HCEC 1CT (cell line): ENCODE results near the gene MANBA.

Experiments
- DNase-seq: peaks from one replicate; pipeline ENCODE4 v3.0.0-alpha.2; 2017

Gene MANBA

GRCh38 chr4:102760645-102761295 lies at the start of gene MANBA:
MANBA (minus strand) TSS chr4:102760968; CDS start chr4:102760894, 74 bp downstream.
- DNase-seq = peak; percentile 60

DNA sequence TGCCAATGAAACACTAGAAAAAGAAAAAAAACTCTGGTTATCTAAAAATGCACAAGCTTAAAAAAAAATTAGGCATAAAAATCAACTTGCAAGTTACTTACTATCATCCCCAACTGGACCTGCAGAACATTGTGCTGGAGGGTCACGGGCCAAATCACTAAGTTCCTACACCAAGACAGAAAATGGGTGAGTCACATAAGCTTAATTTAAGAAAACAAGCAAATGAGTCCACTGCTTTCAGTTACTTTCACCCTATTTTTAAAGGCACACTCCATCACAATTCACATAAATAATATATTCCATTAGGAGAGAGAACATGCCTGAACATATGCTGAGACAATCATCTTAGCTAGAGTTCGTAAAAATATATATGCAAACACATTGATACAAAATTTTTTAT lies 48.9 kb upstream of the MANBA start:
- no peak for DNase-seq

GRCh38 chr4:102809190-102809589 lies 48.4 kb upstream of the MANBA start:
- DNase-seq = no peak

GRCh38 chr4:102808009-102808408 lies 47.2 kb upstream of the MANBA start:
- no peak for DNase-seq

DNA sequence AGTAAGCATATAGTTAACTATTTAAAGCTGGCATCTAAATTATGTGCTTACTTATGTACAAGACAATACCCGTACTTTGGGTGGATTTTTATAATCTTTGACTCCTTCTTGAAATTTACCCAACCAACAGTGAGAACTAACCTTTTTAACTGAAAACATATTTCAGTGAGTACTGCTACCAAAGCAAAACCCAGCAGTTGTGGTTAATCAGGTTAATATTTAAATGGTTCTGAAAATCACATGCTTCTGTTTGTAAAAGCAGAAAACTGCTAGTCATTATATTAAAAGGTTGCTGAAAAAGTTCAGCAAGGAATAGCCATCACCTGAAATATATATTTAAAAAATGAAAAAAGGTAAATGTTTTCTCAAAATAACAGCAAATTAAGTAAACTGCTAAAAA lies 46.6 kb upstream of the MANBA start:
- DNase-seq = no peak

- no peak for DNase-seq
Observed at GRCh38 chr4:102799816-102800215, 39.0 kb upstream of the MANBA start.

DNA sequence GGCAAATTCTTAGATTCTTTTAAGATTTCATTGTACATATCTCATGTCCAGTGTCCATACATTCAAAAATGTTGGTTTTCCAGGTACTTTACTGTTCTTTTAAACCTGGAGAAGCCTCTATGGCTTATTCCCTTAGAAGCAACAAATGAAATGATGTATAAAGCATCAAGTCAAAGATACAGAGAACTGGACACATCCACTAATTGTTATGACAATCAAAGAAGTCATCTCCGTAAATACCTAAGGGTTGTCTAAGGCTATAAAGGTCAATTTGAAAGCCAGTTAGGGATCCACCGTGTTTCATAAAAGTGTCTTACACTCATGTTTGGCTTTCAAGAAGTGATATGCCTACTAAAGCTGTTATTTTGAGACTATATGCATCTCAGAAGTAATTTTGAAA lies 34.2 kb upstream of the MANBA start:
- DNase-seq = no peak

- no peak for DNase-seq
Observed at GRCh38 chr4:102792361-102792936, 31.7 kb upstream of the MANBA start.

DNA sequence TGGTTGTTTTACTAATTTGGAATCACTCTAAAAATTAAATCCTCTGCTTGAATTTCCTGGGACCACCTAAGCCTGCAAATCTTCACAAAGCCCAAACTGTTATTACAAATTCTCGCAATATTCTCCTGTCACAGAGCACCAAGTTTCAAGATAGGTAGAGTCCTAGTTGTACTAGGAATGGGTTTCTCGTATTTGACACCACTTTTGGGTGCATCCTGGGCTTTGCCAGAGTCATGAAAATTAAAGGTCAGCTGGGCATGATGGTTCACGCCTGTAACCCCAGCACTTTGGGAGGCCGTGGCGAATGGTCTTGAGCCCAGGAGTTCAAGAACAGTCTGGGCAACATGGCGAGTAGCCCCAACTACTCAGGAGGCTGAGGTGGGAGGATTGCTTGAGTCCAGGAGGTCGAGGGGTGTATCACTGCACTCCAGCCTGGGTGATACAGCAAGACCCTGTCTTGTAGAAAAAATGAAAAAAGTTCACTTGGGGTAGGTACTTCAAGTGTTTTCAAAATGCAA lies 30.6 kb upstream of the MANBA start:
- DNase-seq = no peak

DNA sequence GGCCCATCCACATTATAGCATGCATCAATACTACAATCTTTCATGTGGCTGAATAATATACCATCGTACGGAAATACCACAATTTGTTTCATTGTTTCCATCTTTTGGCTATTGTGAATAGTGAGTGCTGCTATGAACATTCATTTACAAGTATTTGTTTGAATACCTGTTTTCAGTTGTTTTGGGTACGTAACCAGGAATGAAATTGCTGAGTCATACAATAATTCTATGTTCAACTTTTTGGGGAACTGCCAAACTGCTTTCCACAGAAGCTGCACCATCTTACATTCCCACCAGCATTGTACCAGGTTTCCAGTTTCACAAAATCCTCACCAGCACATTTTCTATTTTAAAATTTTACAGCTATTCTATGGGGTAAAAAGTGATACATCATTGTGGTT lies 28.5 kb upstream of the MANBA start:
- DNase-seq = peak; percentile 19

GRCh38 chr4:102787944-102788343 lies 27.2 kb upstream of the MANBA start:
- DNase-seq = no peak

GRCh38 chr4:102787096-102787881 lies 26.5 kb upstream of the MANBA start:
- DNase-seq = peak; percentile 53

DNA sequence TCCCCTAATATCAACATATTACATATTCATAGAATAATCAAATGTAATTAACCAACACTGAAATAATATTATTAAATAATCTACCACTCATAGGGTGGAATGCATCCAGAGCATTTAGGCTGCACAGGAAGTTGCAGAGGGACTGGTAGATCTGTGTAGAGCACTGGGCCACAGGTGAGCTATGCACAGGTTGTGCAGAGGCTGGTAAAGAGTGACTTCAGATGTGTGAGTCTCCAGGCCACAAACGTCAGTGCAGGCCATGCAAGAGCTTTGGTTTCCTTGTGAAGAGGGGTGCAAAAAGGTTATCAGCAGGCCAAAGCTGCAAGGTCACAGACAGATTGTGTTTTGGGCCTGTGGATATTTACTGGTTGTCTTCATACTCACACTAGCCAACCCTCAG lies 25.5 kb upstream of the MANBA start:
- no peak for DNase-seq

- DNase-seq = peak; percentile 51
Observed at GRCh38 chr4:102783006-102783405, 22.2 kb upstream of the MANBA start.

GRCh38 chr4:102781570-102781969 lies 20.8 kb upstream of the MANBA start:
- DNase-seq = no peak

- peak; percentile 43 for DNase-seq
Observed at GRCh38 chr4:102780476-102781144, 19.8 kb upstream of the MANBA start.

GRCh38 chr4:102779204-102779603 lies 18.4 kb upstream of the MANBA start:
- no peak for DNase-seq

GRCh38 chr4:102778720-102779119 lies 18.0 kb upstream of the MANBA start:
- no peak for DNase-seq

DNA sequence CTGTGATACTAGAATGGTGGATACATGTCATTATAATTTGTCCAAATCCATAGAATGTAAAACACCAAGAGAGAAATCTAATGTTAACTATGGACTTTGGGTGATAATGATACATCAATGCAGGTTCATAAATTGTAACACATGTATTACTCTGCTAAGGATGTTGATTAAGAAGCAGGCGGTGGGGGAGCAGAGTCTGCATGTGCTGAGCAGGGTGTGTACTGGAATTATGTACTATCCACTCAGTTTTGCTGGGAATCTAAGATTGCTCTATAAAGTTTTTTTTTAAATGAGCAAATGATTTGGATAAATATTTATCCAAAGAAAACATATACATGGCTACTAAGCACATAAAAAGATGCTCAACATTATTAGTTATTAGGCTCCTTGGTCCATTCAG lies 15.0 kb upstream of the MANBA start:
- DNase-seq = no peak

GRCh38 chr4:102774254-102774653 lies 13.5 kb upstream of the MANBA start:
- no peak for DNase-seq

DNA sequence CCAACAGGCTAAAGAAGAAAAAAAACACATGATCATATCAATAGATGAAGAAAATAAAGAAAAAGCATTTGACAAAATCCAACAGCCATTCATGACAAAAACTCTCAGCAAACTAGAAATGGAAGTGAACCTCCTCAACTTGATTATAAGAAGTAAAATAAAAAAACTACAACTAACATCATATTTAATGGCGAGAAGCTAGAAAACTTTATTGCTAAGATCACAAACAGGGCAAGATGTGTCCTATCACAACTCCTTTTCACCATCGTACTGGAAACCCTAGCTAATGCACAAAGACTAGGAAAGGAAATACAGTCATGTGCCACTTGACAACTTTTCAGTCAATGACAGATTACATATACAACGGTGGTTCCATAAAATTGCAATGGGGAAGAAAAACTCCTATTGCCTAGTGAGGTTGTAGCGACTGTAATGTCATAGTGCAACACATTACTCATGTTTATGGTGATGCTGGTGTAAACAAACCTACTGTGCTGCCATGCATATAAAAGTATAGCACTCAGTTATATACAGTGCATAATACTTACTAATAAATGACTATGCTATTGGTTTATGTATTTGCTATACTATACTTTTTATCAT lies 12.1 kb upstream of the MANBA start:
- no peak for DNase-seq

- no peak for DNase-seq
Observed at GRCh38 chr4:102764901-102765300, 4.1 kb upstream of the MANBA start.

DNA sequence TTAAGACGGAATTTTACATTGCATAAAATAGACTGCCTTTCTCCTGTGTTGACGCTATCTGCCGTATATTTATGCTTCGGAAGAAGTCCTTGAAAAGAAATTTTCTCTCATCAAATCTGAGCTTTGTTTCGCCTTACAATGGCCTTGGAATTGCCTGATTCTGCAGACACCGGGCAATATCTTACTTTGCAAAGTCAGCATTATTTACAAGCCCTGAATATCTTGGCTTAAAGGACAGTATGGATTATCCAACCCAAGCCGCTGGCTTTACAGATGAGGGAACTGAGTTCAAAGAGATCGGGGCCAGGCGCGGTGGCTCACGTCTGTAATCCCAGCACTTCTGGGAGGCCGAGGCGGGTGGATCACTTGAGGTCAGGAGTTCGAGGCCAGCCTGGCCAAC lies 1.1 kb upstream of the MANBA start:
- no peak for DNase-seq
